CD4-positive, alpha-beta memory T cell (primary cell): Measurements from ENCODE around the gene DCN. TPM values are rescaled to one million over a fixed set of nuclear protein-coding genes. Genes with fewer than 3 reads are reported as not detected.

Experiments used
- CTCF ChIA-PET: fragments of 350-600 bp; sonication (Branson Sonifier 250); formaldehyde crosslinking; loops from one replicate; lab custom pipeline; 2021; ENCODE audit warnings: inconsistent platforms; ENCODE audit not compliant: partially characterized antibody; lab: Charles Lee
- POLR2A ChIA-PET: fragments of 350-600 bp; sonication (Branson Sonifier 250); formaldehyde crosslinking; loops from one replicate; lab custom pipeline; 2021; ENCODE audit not compliant: partially characterized antibody; lab: Charles Lee
- DNase-seq, 5 donors: peaks; one replicate each; pipeline versions ENCODE4 v3.0.0 to v3.0.0-alpha.2; 2020 to 2022; ENCODE audit warnings: mixed read lengths in 1 of 5
- H3K27ac ChIP-seq: one replicate; pipeline ENCODE4 v1.7.0; 2013; ENCODE audit warnings: low read depth, low read length
- H3K27me3 ChIP-seq: 2 replicates; pipeline ENCODE4 v1.7.0; 2013; ENCODE audit warnings: mild to moderate bottlenecking, low read length, moderate library complexity; ENCODE audit not compliant: insufficient read depth
- H3K36me3 ChIP-seq: 2 replicates; pipeline ENCODE4 v1.7.0; 2013; ENCODE audit warnings: mild to moderate bottlenecking, low read length, moderate library complexity; ENCODE audit not compliant: insufficient read depth
- H3K4me1 ChIP-seq: 2 replicates; pipeline ENCODE4 v1.7.0; 2013; ENCODE audit warnings: mild to moderate bottlenecking, low read length, moderate library complexity; ENCODE audit not compliant: insufficient read depth
- H3K4me3 ChIP-seq, 2 donors: one replicate each; pipeline ENCODE4 v1.7.0; 2013; ENCODE audit warnings: low read length in 2 of 2, mild to moderate bottlenecking in 1 of 2
- H3K9me3 ChIP-seq, 2 donors: one replicate each; pipeline ENCODE4 v1.7.0; 2013; ENCODE audit warnings: low read length in 2 of 2, control low read depth in 1 of 2; ENCODE audit not compliant: control insufficient read depth in 1 of 2
- H3K27ac Mint-ChIP-seq, 7 donors: one replicate each; pipeline ENCODE4 v1.8.0; 2020 to 2021; ENCODE audit warnings: mixed read lengths in 7 of 7, mild to moderate bottlenecking in 6 of 7, inconsistent platforms in 3 of 7, moderate library complexity in 3 of 7
- H3K27me3 Mint-ChIP-seq, 2 donors: one replicate each; pipeline ENCODE4 v1.8.0; 2020 to 2021; ENCODE audit warnings: mixed read lengths in 2 of 2
- H3K36me3 Mint-ChIP-seq, 2 donors: one replicate each; pipeline ENCODE4 v1.8.0; 2020 to 2021; ENCODE audit warnings: mixed read lengths in 2 of 2, inconsistent platforms in 1 of 2, mild to moderate bottlenecking in 1 of 2
- H3K4me1 Mint-ChIP-seq, 4 donors: one replicate each; pipeline ENCODE4 v1.8.0; 2020 to 2021; ENCODE audit warnings: mixed read lengths in 4 of 4, mild to moderate bottlenecking in 1 of 4
- H3K4me3 Mint-ChIP-seq, 8 donors: one replicate each; pipeline ENCODE4 v1.8.0; 2020 to 2021; ENCODE audit warnings: mixed read lengths in 8 of 8, mild to moderate bottlenecking in 7 of 8, moderate library complexity in 6 of 8, inconsistent platforms in 3 of 8
- H3K9me3 Mint-ChIP-seq, 8 donors: one replicate each; pipeline ENCODE4 v1.8.0; 2020 to 2021; ENCODE audit warnings: mixed read lengths in 8 of 8, mild to moderate bottlenecking in 5 of 8, inconsistent platforms in 3 of 8, moderate library complexity in 1 of 8
- intact Hi-C: fragments of 100-400 bp; cut with micrococcal nuclease; formaldehyde crosslinking; loops from one replicate; pipeline ENCODE4 v1.15.1; 2023
- polyA plus RNA-seq, 2 donors: library from polyadenylated mRNA; unstranded; fragments of 300-500 nt; fragmentation: Illumina TruSeq; gene quantifications; one replicate each; pipeline ENCODE4 v1.2.3, GENCODE V29; 2021
- total RNA-seq, 2 experiments: library from RNA; stranded (reverse); gene quantifications; one replicate each; pipeline ENCODE4 v1.2.3, GENCODE V29; 2021

DCN gene
- total RNA-seq (not detected), polyA plus RNA-seq (not detected)

DNA sequence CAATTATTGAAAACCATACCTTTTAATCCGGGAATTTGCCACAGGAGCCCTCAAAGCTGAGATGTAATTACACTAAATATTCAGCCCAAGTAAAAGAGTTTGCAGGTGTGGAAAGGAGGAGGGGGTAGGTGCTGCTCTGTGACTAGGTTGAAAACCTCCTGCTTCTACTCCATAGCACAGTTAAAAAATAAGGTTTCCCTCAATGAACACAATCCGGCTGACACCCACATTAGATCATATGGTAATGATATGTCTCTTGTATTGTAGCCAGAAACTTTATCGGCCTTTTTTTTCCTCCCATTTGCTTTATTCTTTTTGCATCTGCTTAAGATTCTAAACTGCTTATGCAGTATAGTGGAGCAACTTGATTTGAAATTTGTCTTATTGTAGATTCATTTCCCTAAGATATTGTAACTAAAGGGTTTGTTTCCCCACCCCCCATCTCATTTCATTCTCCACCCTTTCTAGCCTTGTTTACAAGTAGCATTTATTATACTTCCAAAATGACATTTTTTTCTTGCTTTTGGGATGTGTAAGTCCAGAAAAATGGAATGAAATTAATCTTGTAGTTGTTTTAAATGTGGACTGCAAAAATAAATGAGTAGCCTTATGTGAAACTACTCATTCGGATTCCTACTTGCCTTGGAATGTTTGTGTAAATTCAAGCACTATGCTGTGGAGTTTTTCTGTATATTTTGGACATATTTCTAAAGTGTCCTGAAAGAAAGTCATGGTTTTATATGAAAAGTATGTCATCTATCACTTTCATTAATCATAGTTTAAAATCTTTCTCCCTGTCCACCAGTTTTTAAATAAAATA is at the start of gene DCN:
Gene DCN, minus strand, starts transcription at position 182 of the 820 bp plus-strand sequence. CDS start 4,265 bp downstream, outside the sequence.
- Mint-ChIP-seq H3K27ac (no peak within 1 kb of the TSS), H3K4me1 (peaks cover 0 to 4% (median 0%) of the 10 kb centered on the region in 4 donors), H3K36me3 (no peaks in the 10 kb centered on the region), H3K27me3 (no peaks in the 10 kb centered on the region), H3K9me3 (no peaks in the 10 kb centered on the region), H3K4me3 (no peak within 1 kb of the TSS)
- Histone ChIP-seq H3K27ac (no peak within 1 kb of the TSS), H3K4me1 (no peaks in the 10 kb centered on the region), H3K27me3 (no peaks in the 10 kb centered on the region), H3K9me3 (no peaks in the 10 kb centered on the region), H3K36me3 (no peaks in the 10 kb centered on the region), H3K4me3 (no peak within 1 kb of the TSS)
- ChIA-PET CTCF (no interaction called here), POLR2A (no interaction called here)
- intact Hi-C loops = no loop called here
- no peak for DNase-seq

DNA sequence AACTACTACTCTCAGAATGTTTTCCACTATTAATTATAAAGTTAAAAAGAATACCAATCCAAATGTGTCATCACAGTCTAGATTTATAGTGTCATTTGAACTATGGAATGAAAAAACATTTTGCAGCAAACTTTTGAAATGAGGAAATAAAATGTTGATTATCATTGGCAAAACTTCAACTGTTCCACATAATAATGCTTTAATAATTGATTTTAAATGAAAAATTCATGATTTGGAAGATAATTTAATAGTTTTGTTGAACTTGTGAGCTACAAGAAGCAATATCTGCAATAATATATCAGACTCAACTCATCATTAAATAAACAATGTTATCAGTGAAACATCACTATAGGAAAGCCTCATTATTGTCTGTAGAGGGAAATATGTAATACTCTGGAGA is 48.2 kb upstream of the DCN start:
- H3K27ac ChIP-seq = no peak overlapping the region
- no peaks in the 10 kb centered on the region for H3K9me3 ChIP-seq
- H3K36me3 ChIP-seq = no peaks in the 10 kb centered on the region
- Mint-ChIP-seq H3K4me1 (no peaks in the 10 kb centered on the region), H3K4me3 (no peak overlapping the region), H3K27me3 (no peaks in the 10 kb centered on the region), H3K27ac (no peak overlapping the region), H3K9me3 (peaks cover 0 to 1% (median 0%) of the 10 kb centered on the region in 8 donors), H3K36me3 (no peaks in the 10 kb centered on the region)
- intact Hi-C loops = no loop called here
- H3K4me1 ChIP-seq = no peaks in the 10 kb centered on the region
- no peak overlapping the region for H3K4me3 ChIP-seq
- H3K27me3 ChIP-seq = no peaks in the 10 kb centered on the region
- CTCF ChIA-PET = no interaction called here
- no peak for DNase-seq
- POLR2A ChIA-PET = no interaction called here

- Histone ChIP-seq H3K9me3 (no peaks in the 10 kb centered on the region), H3K4me3 (no peak overlapping the region), H3K36me3 (no peaks in the 10 kb centered on the region), H3K4me1 (no peaks in the 10 kb centered on the region), H3K27me3 (no peaks in the 10 kb centered on the region), H3K27ac (no peak overlapping the region)
- POLR2A ChIA-PET = no interaction called here
- H3K36me3 Mint-ChIP-seq = no peaks in the 10 kb centered on the region
- no peak overlapping the region for H3K27ac Mint-ChIP-seq
- peaks cover 2% of the 10 kb centered on the region in 2 donors for H3K27me3 Mint-ChIP-seq
- CTCF ChIA-PET = no interaction called here
- no peak overlapping the region for H3K4me3 Mint-ChIP-seq
- intact Hi-C loops = no loop called here
- peaks cover 0 to 1% (median 0%) of the 10 kb centered on the region in 8 donors for H3K9me3 Mint-ChIP-seq
- H3K4me1 Mint-ChIP-seq = no peaks in the 10 kb centered on the region
- DNase-seq = no peak
These were observed 44.3 kb upstream of the DCN start for GRCh38 chr12:91226951-91227350.

- Histone ChIP-seq H3K36me3 (no peaks in the 10 kb centered on the region), H3K4me1 (no peaks in the 10 kb centered on the region), H3K9me3 (no peaks in the 10 kb centered on the region), H3K27me3 (no peaks in the 10 kb centered on the region), H3K27ac (no peak overlapping the region), H3K4me3 (no peak overlapping the region)
- no peaks in the 10 kb centered on the region for H3K4me1 Mint-ChIP-seq
- H3K27ac Mint-ChIP-seq = no peak overlapping the region
- H3K4me3 Mint-ChIP-seq = no peak overlapping the region
- no peaks in the 10 kb centered on the region for H3K9me3 Mint-ChIP-seq
- DNase-seq = no peak
- intact Hi-C loops = no loop called here
- H3K36me3 Mint-ChIP-seq = no peaks in the 10 kb centered on the region
- POLR2A ChIA-PET = no interaction called here
- CTCF ChIA-PET = no interaction called here
- H3K27me3 Mint-ChIP-seq = peaks cover 2% of the 10 kb centered on the region in 2 donors
These were observed 42.7 kb upstream of the DCN start for GRCh38 chr12:91225316-91225715.

DNA sequence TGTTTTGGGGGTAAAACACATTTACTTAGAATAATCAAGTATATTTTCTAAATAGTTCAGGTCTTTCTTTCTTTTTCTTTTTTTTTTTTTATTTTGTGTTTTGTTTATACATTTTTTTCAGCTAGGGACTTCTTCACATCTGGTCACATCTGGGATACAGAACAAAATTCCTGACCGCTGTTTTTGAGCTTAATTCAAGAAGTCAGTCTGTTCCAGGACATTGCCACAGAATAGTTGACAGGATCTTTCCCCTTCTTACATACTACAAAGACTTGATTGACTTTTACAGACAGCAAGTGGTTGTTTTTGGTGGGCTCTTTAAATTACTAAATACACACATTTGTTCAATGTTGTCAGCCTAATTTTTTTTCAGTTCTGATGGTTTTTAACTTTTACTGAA is 41.8 kb upstream of the DCN start:
- ChIA-PET CTCF (no interaction called here), POLR2A (no interaction called here)
- Mint-ChIP-seq H3K36me3 (no peaks in the 10 kb centered on the region), H3K4me3 (no peak overlapping the region), H3K9me3 (no peaks in the 10 kb centered on the region), H3K27me3 (peaks cover 2% of the 10 kb centered on the region in 2 donors), H3K4me1 (no peaks in the 10 kb centered on the region), H3K27ac (no peak overlapping the region)
- H3K27ac ChIP-seq = no peak overlapping the region
- no peaks in the 10 kb centered on the region for H3K9me3 ChIP-seq
- no peak for DNase-seq
- no peak overlapping the region for H3K4me3 ChIP-seq
- H3K4me1 ChIP-seq = no peaks in the 10 kb centered on the region
- no peaks in the 10 kb centered on the region for H3K27me3 ChIP-seq
- H3K36me3 ChIP-seq = no peaks in the 10 kb centered on the region
- intact Hi-C loops = no loop called here

GRCh38 chr12:91222746-91223145 is 40.1 kb upstream of the DCN start:
- H3K9me3 Mint-ChIP-seq = peaks cover 0 to 4% (median 0%) of the 10 kb centered on the region in 8 donors
- no peaks in the 10 kb centered on the region for H3K36me3 ChIP-seq
- no peaks in the 10 kb centered on the region for H3K4me1 ChIP-seq
- peaks cover 2% of the 10 kb centered on the region in 2 donors for H3K27me3 Mint-ChIP-seq
- H3K4me3 Mint-ChIP-seq = no peak overlapping the region
- H3K4me1 Mint-ChIP-seq = no peaks in the 10 kb centered on the region
- no peak overlapping the region for H3K27ac ChIP-seq
- no peaks in the 10 kb centered on the region for H3K27me3 ChIP-seq
- no peaks in the 10 kb centered on the region for H3K9me3 ChIP-seq
- H3K27ac Mint-ChIP-seq = no peak overlapping the region
- no peak overlapping the region for H3K4me3 ChIP-seq
- ChIA-PET POLR2A (no interaction called here), CTCF (no interaction called here)
- no peaks in the 10 kb centered on the region for H3K36me3 Mint-ChIP-seq
- intact Hi-C loops = no loop called here
- DNase-seq = no peak

GRCh38 chr12:91219919-91220318 is 37.3 kb upstream of the DCN start:
- no peaks in the 10 kb centered on the region for H3K4me1 Mint-ChIP-seq
- no peaks in the 10 kb centered on the region for H3K9me3 ChIP-seq
- H3K36me3 Mint-ChIP-seq = no peaks in the 10 kb centered on the region
- no peaks in the 10 kb centered on the region for H3K4me1 ChIP-seq
- H3K27me3 Mint-ChIP-seq = peaks cover 2% of the 10 kb centered on the region in 2 donors
- no peak overlapping the region for H3K27ac Mint-ChIP-seq
- H3K27ac ChIP-seq = no peak overlapping the region
- ChIA-PET POLR2A (no interaction called here), CTCF (no interaction called here)
- no peaks in the 10 kb centered on the region for H3K36me3 ChIP-seq
- H3K4me3 ChIP-seq = no peak overlapping the region
- intact Hi-C loops = no loop called here
- H3K9me3 Mint-ChIP-seq = peaks cover 0 to 4% (median 0%) of the 10 kb centered on the region in 8 donors
- DNase-seq = no peak
- no peaks in the 10 kb centered on the region for H3K27me3 ChIP-seq
- no peak overlapping the region for H3K4me3 Mint-ChIP-seq
